H54 (cell line): Measurements from ENCODE around the gene PROZ.

Source experiments
- DNase-seq: peaks from one replicate; pipeline ENCODE4 v3.0.0; 2011; ENCODE audit warnings: low spot score, mixed read lengths; ENCODE audit not compliant: insufficient read length
- FAIRE-seq: peaks from 3 replicates; lab custom pipeline; 2011; peaks lifted over from hg19 to GRCh38; lab: Jason Lieb, UNC
- POLR2A ChIP-seq: IDR thresholded peaks from 2 replicates; pipeline ENCODE4 v1.6.1; 2011; ENCODE audit warnings: low read depth, mild to moderate bottlenecking, low read length

PROZ gene

DNA sequence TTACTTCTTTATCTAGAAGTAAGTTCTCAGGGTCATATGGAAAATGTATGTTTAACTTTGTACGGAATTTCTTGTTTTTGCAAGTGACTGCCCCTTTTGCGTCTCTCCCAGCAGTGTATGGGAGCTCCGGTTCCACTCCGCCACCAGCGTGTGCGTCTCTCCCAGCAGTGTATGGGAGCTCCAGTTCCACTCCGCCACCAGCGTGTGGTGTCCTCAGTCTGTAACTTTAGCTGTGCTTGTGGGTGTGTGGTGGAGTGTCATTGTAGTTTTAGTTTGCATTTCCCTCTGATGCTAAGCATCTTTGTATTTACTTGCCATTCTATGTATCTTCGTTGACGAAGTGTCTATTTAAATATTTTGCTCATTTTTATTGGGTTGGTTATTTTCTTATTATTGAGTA, 53.3 kb downstream of the PROZ start:
- DNase-seq (no peak), FAIRE-seq (no peak)
- TF ChIP-seq POLR2A: no peak

DNA sequence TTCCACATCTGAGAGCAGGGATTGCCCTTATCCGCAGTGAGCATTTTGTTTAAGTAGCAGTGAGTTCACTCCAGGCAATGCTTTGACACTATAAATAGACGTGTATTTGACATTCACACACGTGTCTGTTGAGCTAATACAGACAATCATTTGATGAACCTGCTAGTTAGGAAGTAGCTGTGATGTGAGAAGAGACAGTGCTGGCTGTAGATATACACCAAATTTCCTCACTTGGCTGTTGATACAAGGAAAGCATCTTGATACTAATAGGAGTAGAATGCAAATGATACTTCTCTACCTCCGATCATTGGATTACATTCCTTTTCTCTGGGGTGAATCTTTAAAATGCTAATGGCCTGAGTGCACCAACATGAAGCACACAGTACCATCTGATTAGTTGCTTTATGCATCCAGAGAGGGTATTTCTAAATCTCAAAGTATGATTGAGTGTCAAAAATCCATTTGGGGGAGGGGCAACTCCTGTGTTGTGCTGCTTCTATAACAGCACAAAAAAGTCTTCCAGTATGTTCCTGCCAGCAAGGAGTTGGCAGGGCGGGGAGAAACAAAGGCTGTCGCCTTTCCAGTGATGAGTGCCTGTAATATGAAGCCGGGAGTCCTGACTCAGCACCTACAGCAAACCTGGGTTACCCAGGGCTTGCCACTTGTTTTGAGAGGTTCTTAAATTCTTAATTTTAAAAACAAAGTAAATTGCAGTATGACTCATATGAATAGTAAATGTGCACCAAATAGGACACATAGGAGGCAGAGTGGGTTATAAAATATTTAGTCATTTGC, 58.0 kb downstream of the PROZ start:
- no peak for TF ChIP-seq POLR2A
- FAIRE-seq: peak; percentile 86
- DNase-seq: peak; percentile 80

GRCh38 chr13:113218586-113218985, 60.1 kb downstream of the PROZ start:
- TF ChIP-seq POLR2A: no peak
- DNase-seq (no peak), FAIRE-seq (no peak)

GRCh38 chr13:113219256-113219940, 61.0 kb downstream of the PROZ start:
- no peak for TF ChIP-seq POLR2A
- no peak for FAIRE-seq
- DNase-seq: no peak

- no peak for FAIRE-seq
Measured at GRCh38 chr13:113220141-113220598, 61.7 kb downstream of the PROZ start.

DNA sequence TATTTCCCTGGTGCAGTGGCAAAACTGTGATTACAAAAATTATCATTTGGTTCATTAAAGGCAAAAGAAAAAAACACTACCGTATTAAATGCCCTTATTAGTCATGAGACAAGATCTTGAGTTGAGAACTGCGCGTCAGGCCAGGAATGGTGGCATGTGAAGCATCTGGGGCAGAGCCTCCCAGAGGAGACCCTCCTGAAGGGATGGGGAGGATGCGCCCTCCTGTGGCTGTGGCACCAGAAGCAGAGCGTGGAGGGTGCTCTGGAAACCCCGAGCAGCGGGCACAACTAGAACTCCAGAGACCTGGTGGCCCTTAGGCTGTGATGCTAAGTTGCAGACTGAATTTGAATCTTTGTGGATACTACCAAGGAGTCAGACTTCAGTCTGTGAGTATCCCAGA, 62.4 kb downstream of the PROZ start:
- no peak for FAIRE-seq
- TF ChIP-seq POLR2A: no peak
- no peak for DNase-seq

More at GRCh38 chr13:113220141-113220598, 61.7 kb downstream of the PROZ start:
- DNase-seq: no peak
- TF ChIP-seq POLR2A: no peak
